HG02588 (cell line): Measurements from ENCODE around the gene TMPRSS3.

Experiments used
- ATAC-seq: cut with Tn5 transposase; IDR thresholded peaks from one replicate; pipeline ENCODE4 v1.9.1; 2021; ENCODE audit warnings: mild to moderate bottlenecking, moderate library complexity; ENCODE audit not compliant: unreplicated experiment

TMPRSS3 gene

DNA sequence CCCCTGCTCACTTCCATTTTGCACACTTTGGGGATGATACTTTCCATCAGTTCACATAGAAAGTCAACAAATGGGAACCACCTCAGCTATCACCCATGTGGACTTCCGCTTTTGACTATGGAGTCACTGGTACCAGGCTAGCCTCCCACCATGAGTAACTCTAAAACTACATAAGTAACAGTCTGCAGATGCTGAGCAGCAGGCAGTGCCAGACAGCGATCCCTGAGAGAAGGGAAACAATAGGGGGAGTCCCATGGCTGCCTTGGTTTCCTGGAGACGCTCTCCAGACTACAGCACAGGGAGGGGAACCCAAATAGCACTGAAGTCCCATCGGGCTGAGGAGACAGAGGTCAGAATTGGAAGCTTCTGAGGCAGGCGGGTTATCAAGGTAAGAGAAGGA, 42.2 kb downstream of the TMPRSS3 start:
- no peak for ATAC-seq

GRCh38 chr21:42352441-42353095, 43.3 kb downstream of the TMPRSS3 start:
- no peak for ATAC-seq

GRCh38 chr21:42351626-42352440, 44.0 kb downstream of the TMPRSS3 start:
- ATAC-seq: no peak

GRCh38 chr21:42350927-42351426, 44.9 kb downstream of the TMPRSS3 start, which contains the start of gene TFF2:
Gene TFF2, minus strand, starts transcription at chr21:42350994. Its CDS starts 37 bp downstream, at chr21:42350957.
- ATAC-seq: no peak

- no peak for ATAC-seq
Measured at GRCh38 chr21:42350318-42350910, 45.4 kb downstream of the TMPRSS3 start.

DNA sequence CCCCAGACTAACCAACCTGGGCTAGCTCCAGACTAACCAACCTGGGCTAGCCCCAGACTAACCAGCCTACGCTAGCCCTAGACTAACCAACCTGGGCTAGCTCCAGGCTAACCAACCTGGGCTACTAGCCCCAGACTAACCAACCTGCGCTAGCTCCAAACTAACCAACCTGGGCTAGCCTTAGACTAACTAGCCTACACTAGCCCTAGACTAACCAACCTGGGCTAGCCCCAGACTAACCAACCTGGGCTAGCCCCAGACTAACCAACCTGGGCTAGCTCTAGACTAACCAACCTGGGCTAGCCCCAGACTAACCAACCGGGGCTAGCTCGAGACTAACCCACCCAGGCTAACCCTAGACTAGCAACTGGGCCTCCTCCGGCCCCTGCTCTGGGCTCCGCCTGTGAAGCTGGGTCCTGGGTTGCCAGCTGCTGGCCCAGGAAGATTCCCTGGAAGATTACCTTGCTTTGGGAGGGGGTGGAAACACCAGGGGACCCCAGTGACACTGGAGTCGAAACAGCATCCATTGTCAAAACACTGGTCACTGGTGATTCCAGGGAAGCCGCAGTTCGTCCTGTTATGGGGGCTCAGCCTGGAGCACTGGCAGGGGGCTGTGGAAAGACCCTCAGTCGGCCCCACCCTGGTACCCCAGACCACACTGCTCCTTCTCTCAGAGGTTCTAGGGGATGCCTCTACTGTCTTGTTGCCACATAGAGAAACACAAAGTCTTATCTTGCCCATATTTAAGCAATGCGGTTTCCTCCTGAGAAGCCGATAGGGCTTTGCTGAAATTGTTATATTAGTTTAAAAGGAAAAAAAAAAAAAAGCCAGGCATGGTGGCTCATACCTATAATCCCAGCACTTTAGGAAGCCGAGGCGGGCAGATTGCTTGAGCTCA, 46.2 kb downstream of the TMPRSS3 start:
- ATAC-seq: no peak

DNA sequence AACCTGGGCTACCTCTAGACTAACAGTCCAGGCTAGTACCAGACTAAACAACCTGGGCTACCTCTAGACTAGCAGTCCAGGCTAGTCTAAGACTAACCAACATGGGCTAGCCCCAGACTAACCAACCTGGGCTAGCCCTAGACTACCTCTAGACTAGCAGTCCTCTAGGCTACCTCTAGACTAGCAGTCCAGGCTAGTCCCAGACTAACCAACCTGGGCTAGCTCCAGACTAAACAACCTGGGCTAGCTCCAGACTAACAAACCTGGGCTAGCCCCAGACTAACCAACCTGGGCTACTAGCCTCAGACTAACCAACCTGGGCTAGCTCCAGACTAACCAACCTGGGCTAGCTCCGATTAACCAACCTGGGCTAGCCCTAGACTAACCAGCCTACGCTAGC, 47.1 kb downstream of the TMPRSS3 start:
- ATAC-seq: no peak

DNA sequence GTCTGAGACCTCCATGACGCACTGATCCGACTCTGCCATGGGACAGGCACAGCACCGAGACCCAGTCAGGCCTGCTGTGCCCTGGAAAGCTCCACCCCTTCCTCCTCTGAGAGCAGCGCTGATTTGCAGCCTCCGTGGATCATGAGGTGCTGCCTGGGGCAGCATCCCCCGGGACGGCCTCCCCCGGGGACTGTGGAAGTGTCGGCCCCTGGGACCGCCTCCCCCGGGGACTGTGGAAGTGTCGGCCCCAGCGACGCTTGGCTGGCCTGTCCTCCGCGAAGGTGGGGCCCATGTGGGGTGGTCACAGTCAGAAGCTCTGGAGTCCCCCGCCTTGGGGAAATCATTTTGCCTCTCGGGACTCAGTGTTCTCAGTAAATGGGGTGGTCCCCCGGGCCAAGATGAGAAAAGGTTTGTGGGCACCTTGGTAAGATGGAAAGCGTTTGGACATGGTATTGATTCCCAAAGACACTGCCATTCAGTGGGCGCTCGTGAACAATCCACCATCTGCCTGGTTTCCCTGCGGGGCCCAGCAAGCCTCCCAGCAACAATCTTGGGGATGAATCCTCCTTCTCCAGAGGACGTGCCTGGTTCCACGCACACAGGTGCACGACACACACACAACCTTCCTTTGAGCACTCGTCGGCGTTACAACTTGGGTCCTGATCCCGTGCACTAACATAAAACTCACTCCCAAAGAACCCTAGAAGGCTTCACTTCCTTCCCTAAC, 48.1 kb downstream of the TMPRSS3 start:
- no peak for ATAC-seq

- ATAC-seq: no peak
Measured at GRCh38 chr21:42346866-42347600, 48.8 kb downstream of the TMPRSS3 start.

- ATAC-seq: no peak
Measured at GRCh38 chr21:42346441-42346840, 49.4 kb downstream of the TMPRSS3 start.

DNA sequence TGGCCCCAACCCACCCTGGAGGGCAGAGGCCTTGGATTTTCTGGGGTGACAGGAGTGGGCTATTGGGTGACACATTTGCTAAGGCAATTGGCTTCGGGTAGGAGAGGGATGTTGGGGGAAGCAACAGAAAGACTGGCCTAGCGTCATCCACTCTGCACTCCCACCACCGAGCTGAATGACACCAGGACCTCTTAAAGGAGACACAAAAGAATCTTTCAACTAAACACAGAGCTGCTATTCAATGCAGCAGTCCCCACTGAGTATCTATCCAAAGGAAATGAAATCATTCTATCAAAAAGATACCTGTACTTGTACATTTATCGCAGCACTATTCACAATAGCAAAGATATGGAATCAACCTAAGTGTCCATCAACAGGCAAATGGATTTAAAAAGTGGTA, 51.2 kb downstream of the TMPRSS3 start:
- ATAC-seq: no peak

GRCh38 chr21:42343963-42344510, 51.8 kb downstream of the TMPRSS3 start:
- ATAC-seq: no peak

GRCh38 chr21:42343556-42343955, 52.3 kb downstream of the TMPRSS3 start:
- ATAC-seq: no peak

DNA sequence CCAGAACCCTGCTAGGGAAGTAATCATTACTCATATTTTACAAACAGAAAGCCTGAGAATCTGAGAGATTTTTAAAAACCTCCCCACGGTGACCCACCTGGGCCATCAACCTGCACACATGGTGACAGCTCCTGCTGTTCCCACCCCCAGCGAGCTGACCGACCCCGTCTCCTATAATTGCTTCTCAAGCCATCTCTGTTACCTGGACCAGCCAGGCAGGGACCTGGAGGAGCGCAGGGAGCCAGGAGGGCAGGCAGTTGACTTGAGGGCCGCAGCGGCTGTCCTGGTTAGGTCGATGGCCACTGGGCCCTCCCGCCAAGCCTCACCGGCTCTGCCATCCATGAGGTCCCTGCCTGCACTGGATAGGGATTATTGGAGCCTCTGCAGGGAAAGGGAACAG, 52.8 kb downstream of the TMPRSS3 start:
- no peak for ATAC-seq

DNA sequence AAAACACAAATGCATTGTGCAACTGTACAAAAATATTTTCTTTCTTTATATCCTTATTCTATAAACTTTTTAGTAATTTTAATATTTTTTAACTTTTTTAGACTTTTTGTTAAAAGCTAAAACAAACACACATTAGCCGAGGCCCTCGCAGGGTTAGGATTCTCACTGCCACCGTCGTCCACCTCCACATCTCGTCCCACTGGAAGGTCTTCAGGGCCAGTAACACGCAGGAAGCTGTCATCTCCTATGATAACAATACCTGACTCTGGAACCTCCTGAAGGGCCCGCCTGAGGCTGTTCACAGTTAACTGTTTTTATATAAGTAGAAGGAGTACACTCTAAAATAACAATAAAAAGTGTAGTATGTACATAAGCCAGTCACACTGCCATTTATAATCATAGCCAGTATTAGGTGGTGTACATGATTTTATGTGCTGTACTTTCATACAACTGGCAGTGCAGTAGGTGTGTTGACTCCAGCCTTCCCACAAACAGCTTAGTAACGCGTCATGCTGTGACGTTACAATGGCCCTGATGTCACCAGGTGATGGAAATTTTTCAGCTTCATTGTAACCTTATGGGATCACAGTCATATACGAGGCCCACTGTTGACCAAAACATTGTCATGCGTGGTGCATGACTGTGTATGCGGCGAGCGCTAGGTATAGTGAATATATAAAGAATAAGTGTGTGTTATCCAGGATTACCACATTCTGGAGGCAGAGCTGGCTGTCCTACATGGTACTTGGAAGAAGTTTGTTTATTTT, 53.9 kb downstream of the TMPRSS3 start:
- no peak for ATAC-seq

GRCh38 chr21:42340187-42341050, 55.4 kb downstream of the TMPRSS3 start:
- no peak for ATAC-seq
